Measurements from ENCODE around the gene LRIG3.
"Not testable (repeated sequence)": the region's sequence is repeated elsewhere in the genome, so short reads cannot be mapped to it uniquely, and the experiment has no call there.

The LRIG3 gene

DNA sequence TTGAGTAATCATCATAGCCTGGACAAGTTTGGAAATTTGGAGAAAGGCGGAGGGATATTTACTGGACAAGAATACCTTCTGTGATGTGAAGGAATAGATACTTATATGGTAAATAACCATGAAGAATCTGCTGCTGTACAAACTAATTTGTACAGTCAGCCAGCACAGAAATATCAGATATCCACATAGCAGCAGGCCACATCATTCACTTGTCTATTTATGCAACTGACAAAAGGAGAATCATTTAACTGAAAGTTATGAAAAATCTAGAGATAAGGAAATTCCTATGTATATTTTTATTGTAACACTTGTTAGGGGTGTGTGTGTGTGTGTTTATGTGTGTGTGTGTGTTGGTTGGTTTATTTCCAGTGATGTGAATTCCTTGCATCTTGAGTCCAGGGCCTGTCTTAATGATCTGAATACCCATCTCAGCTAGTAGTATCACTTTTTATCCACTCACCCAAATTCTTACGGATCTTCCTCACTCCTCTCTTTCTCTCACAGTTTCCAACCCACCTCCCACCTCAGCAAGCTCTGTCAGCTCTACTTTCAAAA lies 10.5 kb upstream of the LRIG3 start:
- DNase-seq (ENCODE audit: low read depth in 2 of 2), result no peak

DNA sequence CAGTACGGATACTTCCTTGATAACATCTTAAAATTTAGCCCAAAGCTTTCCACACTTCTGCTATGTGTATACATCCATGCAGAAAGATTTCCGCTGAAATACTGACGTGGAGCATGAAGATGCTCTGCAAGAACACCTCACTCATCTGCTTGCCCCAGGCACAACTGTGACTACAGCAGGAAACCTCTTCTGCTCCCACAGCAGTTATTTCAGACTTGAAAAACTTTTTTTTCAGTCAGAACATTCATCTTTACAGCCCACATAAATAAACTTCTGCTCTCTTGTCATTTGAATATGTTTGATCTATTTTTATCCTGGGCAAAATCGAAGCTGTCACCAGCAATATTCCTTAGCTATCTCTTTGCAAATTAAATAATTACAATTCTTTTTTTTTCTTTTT lies 6.8 kb upstream of the LRIG3 start:
- no peak for DNase-seq (ENCODE audit: low read depth in 2 of 2)

DNA sequence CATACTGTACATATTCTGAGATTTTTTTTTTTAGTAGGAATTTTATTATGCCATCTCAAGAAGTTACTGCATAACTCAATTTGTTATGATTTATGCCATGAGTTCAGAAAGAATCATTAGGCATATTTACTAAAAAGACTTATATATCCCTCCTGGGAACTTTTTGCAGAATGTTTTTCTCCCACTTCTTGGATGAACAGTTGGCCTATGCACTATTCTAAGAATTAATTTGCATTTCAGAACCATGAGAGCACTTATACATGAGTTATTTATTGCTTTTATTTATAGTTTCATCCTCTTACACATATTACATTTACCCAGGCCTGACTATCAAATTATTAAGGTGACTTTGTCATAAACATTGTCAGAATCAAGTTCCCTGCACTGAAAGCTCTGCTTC lies 6.3 kb upstream of the LRIG3 start:
- DNase-seq (ENCODE audit: low read depth in 2 of 2), result no peak

DNA sequence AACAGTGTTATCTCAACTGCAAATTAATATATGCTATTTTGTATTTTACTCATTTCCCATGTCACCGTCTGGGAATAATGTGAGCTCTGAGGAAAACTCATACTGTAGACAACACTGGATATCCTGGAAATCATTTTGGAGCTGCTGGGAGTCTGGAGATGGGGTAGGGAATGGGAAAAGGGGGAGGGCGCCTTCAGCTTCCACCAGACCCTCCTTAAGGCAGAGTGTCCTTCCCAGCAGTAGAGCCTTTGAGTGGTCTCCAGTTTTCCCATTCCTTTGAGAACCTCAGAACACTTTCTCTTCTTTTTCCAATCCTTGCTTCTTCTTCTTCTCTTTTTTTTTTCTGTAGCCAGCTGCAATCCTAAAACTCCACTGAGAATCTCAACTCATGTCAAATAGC lies 5.4 kb upstream of the LRIG3 start:
- DNase-seq (ENCODE audit: low read depth in 2 of 2), result no peak

DNA sequence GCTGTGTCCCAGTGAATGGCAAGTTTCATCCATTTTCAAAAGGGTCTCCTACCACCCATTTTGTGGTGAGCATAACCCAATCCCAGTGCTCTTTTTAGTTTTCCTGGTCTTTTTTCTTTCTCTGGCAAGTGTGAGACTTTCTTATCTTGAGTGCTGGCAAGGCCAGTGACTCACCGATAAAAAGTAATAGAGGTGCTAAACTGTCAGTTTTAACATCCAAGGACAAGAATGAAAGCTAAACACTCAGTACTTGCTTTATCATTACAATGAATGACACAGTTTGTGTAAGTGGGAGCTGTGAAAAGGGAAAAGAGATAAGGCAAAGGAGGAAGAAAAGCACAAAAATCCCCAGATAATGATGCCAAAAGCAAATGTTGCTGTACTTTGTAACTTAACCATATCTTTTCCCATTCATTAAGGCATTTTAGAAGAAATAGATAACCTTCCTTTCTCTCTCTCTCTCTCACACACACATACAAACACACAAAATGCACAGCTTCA lies 4.9 kb upstream of the LRIG3 start:
- DNase-seq (ENCODE audit: low read depth in 2 of 2), result no peak

DNA sequence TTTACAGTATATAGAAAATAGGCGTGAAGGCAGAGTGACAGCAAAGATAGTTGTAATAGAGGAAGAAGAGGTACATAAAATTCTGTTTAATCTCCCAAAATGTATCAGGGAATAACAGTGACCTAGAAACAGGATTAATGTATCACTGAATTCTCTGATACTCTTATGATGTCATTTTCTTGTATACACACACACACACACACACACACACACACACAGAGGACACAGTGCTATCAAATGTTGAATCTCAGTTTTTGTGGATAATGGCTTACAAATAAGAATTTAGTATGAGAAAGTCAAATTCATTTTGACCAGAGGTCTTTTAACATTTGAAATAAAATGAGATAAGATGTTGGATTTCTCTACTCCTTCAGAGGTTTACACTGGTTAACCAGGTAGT lies 4.3 kb upstream of the LRIG3 start:
- DNase-seq (ENCODE audit: low read depth in 2 of 2), result no peak

DNA sequence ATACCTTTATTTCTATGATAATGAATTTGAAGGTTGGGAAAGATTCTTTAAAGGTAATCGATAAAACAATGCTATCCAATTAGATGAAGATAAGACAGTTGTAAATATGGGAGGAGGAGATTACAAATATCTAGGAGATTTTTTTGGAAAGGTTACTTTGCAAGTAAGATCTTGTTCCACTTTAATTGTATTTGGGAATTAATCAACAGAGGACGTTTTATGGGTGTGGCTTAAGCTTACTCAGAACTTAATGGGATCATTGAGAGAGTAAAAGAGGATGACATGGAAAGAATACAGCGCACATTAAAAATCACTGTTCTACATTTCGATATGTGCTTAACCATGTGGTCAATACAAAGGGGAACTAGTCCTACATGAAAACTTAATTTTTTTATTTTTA lies 3.5 kb upstream of the LRIG3 start:
- no peak for DNase-seq (ENCODE audit: low read depth in 2 of 2)

DNA sequence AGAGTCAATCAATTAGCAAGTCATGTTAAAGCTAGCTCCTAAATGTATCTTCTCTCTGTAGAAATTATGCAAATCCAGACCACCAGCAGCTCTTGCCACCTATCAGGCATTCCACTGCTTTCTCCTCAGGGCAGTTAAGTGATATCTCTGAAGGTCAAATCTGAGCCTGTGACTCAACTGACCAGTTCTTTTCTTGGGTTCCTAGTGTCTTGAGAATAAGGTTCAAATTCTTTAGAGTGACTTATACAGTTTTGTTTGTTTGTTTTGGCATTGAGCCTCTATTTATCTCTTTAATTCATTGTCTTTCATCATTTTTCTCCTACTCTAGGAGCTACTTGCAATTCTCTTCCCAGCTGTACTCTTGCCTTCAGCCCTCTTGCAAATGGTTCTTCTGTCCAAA lies 2.5 kb upstream of the LRIG3 start:
- DNase-seq (ENCODE audit: low read depth in 2 of 2), result no peak

DNA sequence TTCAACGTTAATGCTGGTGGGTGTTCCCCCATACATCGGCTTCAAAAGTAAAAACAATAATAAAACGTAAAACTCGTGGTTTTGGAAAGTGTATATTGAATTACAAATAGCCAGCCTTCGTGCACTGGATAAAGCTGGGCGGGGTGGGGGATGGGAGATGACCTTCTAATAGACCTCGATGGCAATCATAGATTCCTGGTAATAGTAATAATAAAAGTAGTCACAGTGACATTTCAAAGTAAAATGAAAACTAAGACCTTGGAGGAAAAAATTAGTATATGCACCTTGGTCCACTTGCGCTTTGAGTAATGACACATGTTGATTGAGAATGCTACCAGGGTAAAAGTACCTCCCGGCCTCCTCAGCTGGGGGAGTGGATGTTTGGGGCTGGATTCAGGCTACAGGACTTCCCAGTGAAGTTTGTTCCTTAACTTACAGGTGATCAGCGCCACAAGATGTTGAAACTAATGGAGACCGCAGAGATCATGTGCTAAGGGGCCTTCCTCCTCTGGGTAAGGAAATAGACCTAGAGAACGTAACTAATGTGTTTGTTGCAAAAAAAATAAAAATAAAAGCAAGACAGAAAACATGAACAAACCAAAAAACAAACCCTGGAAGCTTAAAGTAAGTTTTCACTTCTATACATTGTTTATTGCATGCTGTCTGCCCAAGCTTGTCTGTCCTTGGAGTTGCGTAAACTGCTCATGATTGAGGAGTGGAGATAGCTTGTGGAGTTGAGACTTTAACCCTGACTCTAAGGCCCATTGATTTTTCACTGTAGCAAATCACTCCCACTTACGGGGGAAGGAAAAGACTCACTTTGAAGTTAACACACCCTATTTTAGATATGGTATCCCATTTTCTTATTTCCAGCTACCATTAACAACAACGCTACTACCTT lies 907 bp upstream of the LRIG3 start:
- no peak for DNase-seq (ENCODE audit: low read depth in 2 of 2)

DNA sequence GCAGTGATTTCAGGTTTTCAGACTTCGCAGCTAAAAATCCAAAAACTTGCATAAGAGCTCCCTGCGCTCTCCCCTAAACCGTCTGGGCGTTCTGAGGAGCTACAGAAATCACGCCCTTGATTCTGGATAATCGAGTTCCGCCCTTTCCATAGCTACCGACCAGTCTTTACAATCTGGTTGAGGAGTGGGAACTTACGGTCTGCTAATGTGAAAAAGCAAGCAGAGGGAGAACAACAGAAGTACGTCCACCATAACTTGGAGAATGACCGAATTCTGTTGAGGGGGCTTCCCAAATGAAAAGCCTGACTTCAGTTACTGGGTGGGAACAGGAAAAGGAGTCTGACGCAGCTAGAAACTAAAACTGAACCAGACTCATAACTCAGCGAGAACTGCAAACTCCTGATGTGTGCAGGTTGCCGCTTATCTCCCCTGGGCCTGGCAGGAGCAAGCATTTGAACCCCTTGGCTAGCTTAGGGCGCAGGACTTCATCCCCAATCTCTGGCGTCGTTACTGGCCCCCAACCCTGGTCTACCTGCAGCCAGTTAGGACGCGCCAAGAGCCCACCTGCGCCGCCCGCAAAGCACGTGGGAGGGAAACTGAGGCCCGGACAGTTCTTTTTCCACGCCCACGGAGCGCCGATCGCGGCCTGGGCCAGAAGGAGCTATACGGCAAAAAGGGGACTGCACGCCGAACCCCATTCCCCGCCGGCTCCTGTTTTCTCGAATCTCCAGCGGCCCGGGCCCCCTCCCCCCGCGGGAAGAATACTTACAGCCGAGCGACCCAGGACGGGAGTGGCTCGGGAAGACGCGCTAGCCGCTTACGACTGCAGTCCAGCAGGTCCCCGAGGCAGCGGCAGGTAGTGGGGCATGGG lies 838 bp downstream of the LRIG3 start:
- no peak for DNase-seq (ENCODE audit: low read depth in 2 of 2)

DNA sequence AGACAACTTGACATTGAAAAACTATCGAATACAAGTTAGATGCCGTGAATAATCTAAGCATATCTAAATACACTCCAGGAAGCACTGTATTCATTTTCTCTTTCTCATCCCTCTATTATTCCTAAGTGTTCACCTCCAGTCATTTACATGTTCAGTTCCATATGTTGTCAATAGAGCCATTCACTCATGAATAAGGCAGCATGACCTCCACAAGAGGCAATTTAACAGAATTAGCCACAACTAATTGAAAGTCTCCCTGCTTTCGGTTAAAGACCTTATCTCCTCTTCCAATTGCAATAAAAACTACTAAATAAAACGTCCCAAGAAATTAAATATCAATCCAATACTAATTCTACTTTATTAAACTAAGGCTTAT lies 1.8 kb downstream of the LRIG3 start:
- no peak for DNase-seq (ENCODE audit: low read depth in 2 of 2)

DNA sequence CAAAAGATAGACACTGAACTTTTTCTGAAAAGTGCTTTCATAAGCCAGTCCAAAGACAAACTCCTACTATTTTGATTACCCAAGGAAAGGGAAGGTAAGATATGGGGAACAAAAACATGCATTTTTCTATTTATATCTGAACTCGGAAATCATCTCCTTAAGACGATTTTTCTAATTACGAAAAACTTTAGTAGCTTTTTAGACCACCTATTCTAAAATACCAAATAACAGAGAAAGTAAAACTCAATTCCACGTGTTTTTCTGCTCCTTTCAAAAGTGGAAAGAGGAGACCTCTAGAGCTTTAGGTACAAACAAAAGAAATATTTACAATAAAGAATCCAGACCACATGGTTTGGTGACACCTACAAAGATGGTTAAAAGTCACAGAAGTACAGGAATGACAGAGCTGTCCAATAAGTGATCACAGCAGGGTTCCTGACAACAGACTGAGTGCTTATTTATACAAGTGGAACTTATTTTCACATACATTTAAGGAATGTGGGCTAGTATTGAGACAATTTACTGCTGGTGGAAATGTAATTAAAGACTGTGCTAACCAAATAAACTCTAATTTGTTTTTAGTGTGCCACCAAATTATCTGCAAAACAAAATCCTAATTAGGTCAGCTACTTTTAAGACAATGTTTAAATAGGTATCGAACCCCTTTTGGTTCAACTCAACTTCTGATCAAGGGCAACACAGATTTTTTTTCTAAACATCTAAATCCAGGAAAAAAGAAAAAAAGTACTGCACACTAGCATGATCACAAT lies 2.4 kb downstream of the LRIG3 start:
- DNase-seq (ENCODE audit: low read depth in 2 of 2), result no peak

DNA sequence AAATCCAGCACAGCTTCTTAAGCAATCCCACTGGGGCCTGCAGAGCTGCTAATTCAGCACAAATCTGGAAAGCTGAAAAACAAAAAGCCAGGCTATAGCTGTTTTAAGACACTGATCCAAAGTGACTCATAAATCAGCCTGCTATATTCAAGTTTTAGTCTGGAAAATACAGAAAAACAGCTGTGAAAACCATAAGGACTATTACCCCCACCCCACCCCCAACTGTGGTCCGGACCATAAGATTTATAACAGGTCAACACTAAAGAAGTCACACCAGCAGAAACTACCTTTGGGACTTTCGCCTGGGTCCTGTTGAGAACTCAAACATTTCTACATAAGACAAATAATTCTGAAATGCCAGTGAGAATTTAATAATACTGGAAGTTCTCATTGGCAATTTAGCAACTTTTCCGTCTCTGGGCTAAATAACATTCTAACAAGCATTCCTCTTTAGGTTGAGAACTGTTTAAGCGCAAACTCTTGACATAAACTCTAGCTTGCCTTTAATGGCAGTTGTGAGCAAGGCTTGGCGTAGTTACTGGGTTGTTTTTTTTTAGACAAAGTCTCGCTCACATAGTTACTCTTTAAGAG lies 3.3 kb downstream of the LRIG3 start:
- no peak for DNase-seq (ENCODE audit: low read depth in 2 of 2)

DNA sequence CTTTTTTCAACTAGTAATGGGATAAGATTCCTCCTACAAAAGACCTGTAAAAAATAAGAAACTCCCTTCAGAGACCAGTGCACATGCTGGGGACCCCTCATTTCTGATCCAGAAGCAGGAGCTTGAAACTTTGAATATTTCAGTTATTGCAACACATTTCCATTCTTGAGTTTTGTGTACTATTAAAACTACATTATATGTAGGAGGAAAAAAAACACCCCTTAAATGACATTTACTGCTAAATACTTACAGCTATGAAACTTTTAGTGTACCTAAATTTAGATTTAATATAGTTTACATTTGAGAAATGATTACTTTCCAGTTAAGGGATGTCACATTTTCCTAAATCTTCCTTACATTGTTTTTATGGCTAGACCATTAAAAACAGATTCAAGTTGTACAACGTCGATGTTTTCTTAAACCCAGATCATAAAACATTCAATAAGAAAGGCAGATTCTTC lies 4.1 kb downstream of the LRIG3 start:
- no peak for DNase-seq (ENCODE audit: low read depth in 2 of 2)

DNA sequence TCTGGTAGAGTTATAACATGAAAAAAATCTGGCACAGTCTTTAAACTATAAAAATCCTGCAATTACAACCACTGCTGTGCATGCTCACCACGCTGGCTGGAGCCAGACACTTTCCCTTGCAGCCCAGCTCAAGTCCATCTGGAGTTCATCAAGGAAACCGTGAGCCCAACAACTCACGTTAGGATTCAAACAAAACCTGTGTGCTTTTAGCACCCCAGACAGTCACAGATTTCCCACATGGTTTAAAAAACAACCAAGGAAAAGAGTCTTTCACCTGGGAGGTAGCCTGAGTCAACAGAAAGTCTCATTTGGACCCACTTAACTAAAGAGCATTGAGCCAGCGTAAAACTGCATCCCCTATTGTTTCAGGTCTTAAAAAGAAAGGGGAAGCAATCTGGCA lies 4.7 kb downstream of the LRIG3 start:
- no peak for DNase-seq (ENCODE audit: low read depth in 2 of 2)

DNA sequence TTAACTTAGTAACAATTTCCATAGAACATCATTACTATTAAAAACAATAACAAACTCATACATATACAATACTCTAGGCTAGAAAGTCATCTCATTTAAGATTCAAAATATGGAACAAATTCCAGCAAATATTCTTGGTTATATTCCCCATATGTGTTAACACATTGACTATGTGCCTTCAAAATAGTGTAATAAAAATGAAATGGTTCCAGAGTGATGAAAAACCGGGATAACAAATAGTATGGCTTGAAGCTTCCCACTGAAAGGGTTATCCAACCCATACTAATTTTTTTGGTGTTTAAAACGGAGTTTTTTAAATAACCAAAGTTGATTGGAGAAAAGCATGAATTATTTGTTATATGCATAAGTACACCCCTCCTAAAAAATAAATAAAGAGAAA lies 5.3 kb downstream of the LRIG3 start:
- DNase-seq (ENCODE audit: low read depth in 2 of 2), result no peak

DNA sequence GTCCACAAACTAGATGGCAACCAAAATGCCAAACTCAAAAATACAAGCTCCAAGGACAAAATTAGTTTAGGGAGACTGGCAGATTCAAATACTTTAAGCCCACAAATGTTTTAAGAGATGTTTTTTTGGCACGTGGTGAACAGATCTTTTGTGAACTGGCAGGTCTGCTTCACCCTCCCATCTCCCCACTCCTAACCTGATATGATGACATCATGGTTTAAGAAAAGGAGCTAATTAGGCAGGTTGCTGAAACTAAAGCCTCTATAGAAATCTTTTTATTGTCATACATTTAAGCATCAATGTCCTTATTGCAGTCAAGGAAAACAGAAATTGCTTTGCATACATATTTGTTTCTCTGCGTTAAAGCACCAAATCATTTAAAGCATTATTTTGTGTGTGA lies 5.8 kb downstream of the LRIG3 start:
- no peak for DNase-seq (ENCODE audit: low read depth in 2 of 2)

DNA sequence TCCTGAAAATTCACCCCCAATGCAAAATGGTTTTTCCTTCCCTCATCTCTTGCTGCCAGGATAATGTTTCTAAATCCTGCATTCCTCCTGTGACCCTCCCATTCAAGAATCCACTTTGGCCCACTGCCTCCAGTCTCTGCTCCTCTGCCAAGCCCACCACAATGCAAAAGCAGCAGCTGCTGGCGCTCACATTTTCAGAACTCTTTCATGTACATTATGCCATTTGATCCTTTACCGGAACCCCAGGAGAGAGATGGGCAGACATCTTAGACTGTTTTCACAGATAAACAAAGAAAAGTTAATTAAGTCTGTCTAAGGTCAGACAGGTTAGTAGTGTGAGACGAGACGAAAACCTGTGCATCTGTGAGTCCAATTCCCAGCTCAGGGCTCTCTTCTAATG lies 12.9 kb downstream of the LRIG3 start:
- DNase-seq (ENCODE audit: low read depth in 2 of 2), result no peak

DNA sequence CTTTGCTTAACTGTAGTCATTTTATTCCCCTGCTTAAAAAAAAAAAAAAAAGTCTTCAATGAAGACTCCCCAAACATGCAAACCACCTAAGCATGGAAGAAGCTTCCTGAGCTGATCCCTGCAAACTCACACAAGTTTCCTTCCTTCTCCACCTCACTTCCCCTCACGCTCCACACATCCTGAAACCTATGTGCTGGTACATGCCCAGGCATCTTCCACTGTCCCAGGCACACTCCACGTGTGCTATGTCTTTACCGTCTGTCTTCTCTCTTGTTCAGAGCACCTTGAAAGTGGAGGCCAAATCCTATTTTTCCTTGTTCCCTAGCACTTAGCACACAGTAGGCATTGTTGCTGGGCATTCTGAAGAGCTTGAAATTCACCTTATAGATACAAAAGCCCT lies 13.4 kb downstream of the LRIG3 start:
- no peak for DNase-seq (ENCODE audit: low read depth in 2 of 2)

DNA sequence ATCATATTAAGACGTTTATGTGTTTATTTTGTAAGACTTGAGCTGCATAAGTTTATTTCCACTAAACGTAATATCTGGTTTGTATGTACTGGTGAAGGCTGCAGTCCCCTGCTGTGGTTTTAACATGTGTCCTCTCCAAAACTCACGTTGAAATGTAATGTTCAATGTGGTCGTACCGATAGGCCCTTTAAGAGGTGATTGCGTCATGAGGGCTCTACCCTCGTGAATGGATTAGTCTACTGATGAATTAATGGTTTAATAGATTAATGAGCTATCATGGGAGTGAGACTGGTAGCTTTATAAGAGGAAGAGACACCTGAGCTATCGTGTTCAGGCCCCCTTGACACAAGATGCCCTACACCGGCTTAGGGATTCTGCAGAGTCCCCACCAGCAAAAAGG lies 14.9 kb downstream of the LRIG3 start:
- DNase-seq (ENCODE audit: low read depth in 2 of 2), result no peak

DNA sequence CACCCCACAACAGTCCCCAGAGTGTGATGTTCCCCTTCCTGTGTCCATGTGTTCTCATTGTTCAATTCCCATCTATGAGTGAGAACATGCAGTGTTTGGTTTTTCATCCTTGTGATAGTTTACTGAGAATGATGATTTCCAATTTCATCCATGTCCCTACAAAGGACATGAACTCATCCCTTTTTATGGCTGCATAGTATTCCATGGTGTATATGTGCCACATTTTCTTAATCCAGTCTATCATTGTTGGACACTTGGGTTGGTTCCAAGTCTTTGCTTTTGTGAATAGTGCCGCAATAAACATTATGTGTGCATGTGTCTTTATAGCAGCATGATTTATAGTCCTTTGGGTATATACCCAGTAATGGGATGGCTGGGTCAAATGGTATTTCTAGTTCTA lies 17.6 kb downstream of the LRIG3 start:
- not testable (repeated sequence) for DNase-seq (ENCODE audit: low read depth in 2 of 2)

Measured in stimulated activated CD4-positive, alpha-beta T cell treated with anti-CD3 and anti-CD28 coated beads, Interleukin-12 subunit alpha, Interleukin-12 subunit beta, amount 100 ng/mL, for 24 hours (primary cell).